IMR-90 (cell line): ENCODE measurements around the gene C1orf167. TPM values are rescaled to one million over a fixed set of nuclear protein-coding genes. Genes with fewer than 3 reads are reported as not detected.

Source experiments
- ATAC-seq: fragments of 200-7000 bp; cut with Tn5 transposase; 2 replicates; pipeline ENCODE4 v1.9.1; 2020; ENCODE audit warnings: low read depth, mild to moderate bottlenecking, moderate library complexity
- BruUV-seq: library from RNA; stranded (reverse); fragments of 400-500 nt; replicated peaks from 2 replicates; lab custom pipeline; 2021; lab: Mats Ljungman, UMichigan
- CTCF ChIA-PET: fragments of 300-600 bp; formaldehyde crosslinking; extraction: SDS; loops from one replicate; lab custom pipeline; 2021; ENCODE audit warnings: antibody characterized with exemption; lab: Yijun Ruan, JAX
- POLR2A ChIA-PET: fragments of 300-600 bp; sonication (Branson Sonifier 250); formaldehyde crosslinking; loops from one replicate; lab custom pipeline; 2022; ENCODE audit warnings: antibody characterized with exemption; ENCODE audit not compliant: unreplicated experiment; lab: Charles Lee
- DNase-seq: peaks from one replicate; pipeline ENCODE4 v3.0.0; 2013
- H2AFZ ChIP-seq: replicated peaks from 2 replicates; pipeline ENCODE3; 2013; ENCODE audit warnings: low read length, mild to moderate bottlenecking; ENCODE audit not compliant: poor library complexity
- H2AK5ac ChIP-seq: 2 replicates; pipeline ENCODE4 v1.6.1; 2013; ENCODE audit warnings: low read depth, low read length, inconsistent platforms
- H2AK9ac ChIP-seq: replicated peaks from 2 replicates; pipeline ENCODE3; 2013; ENCODE audit warnings: mild to moderate bottlenecking, low read depth, low read length, moderate library complexity; ENCODE audit not compliant: poor library complexity
- H2BK120ac ChIP-seq: 2 replicates; pipeline ENCODE4 v1.6.1; 2013; ENCODE audit warnings: low read depth, low read length, inconsistent platforms
- H2BK15ac ChIP-seq: 3 replicates; pipeline ENCODE4 v1.6.1; 2013; ENCODE audit warnings: low read depth, low read length, inconsistent platforms
- H2BK20ac ChIP-seq: 2 replicates; pipeline ENCODE4 v1.6.1; 2013; ENCODE audit warnings: low read depth, mild to moderate bottlenecking, inconsistent platforms, low read length, moderate library complexity
- H2BK5ac ChIP-seq: 2 replicates; pipeline ENCODE4 v1.6.1; 2013; ENCODE audit warnings: mild to moderate bottlenecking, low read depth, low read length, inconsistent platforms; ENCODE audit not compliant: poor library complexity, severe bottlenecking
- H3K14ac ChIP-seq: replicated peaks from 2 replicates; pipeline ENCODE4 v1.6.1; 2013; ENCODE audit warnings: low read depth, low read length, inconsistent platforms
- H3K18ac ChIP-seq: 2 replicates; pipeline ENCODE4 v1.6.1; 2013; ENCODE audit warnings: low read depth, low read length, control low read depth
- H3K23ac ChIP-seq: 2 replicates; pipeline ENCODE4 v1.6.1; 2013; ENCODE audit warnings: low read depth, low read length, inconsistent platforms
- H3K27ac ChIP-seq: 2 replicates; pipeline ENCODE4 v1.5.1; 2013; ENCODE audit warnings: mild to moderate bottlenecking, control low read depth, low read length; ENCODE audit not compliant: insufficient read depth
- H3K27me3 ChIP-seq: 2 replicates; pipeline ENCODE4 v1.6.1; 2013; ENCODE audit warnings: low read length; ENCODE audit not compliant: control insufficient read depth, insufficient read depth
- H3K36me3 ChIP-seq: 2 replicates; pipeline ENCODE4 v1.6.1; 2013; ENCODE audit warnings: low read length, mixed read lengths; ENCODE audit not compliant: control insufficient read depth, insufficient read depth
- H3K4ac ChIP-seq: 2 replicates; pipeline ENCODE4 v1.6.1; 2013; ENCODE audit warnings: low read depth, low read length, inconsistent platforms
- H3K4me1 ChIP-seq: 2 replicates; pipeline ENCODE4 v1.6.1; 2013; ENCODE audit warnings: low read length, mixed read lengths; ENCODE audit not compliant: control insufficient read depth, insufficient read depth
- H3K4me2 ChIP-seq: 2 replicates; pipeline ENCODE4 v1.6.1; 2013; ENCODE audit warnings: low read depth, mild to moderate bottlenecking, control low read depth, low read length, moderate library complexity
- H3K4me3 ChIP-seq: 2 replicates; pipeline ENCODE4 v1.5.1; 2013; ENCODE audit warnings: low read depth, mild to moderate bottlenecking, control low read depth, low read length, moderate library complexity; ENCODE audit not compliant: insufficient read depth
- H3K56ac ChIP-seq: 2 replicates; pipeline ENCODE4 v1.6.1; 2013; ENCODE audit warnings: low read length, inconsistent platforms; ENCODE audit not compliant: insufficient read depth; ENCODE audit errors: extremely low read depth
- H3K79me1 ChIP-seq, 2 experiments: 2 replicates each; pipeline ENCODE4 v1.6.1; 2013; ENCODE audit warnings: low read length in 2 of 2, inconsistent platforms in 1 of 2, low read depth in 1 of 2
- H3K9ac ChIP-seq: 2 replicates; pipeline ENCODE4 v1.6.1; 2013; ENCODE audit warnings: low read depth, low read length, control low read depth
- H3K9me1 ChIP-seq: 2 replicates; pipeline ENCODE4 v1.6.1; 2013; ENCODE audit warnings: low read length, inconsistent platforms; ENCODE audit not compliant: insufficient read depth
- H3K9me3 ChIP-seq: 2 replicates; pipeline ENCODE4 v1.6.1; 2013; ENCODE audit warnings: low read length; ENCODE audit not compliant: control insufficient read depth, insufficient read depth
- H4K20me1 ChIP-seq: 2 replicates; pipeline ENCODE4 v1.6.1; 2013; ENCODE audit warnings: low read length, inconsistent platforms; ENCODE audit not compliant: insufficient read depth
- H4K5ac ChIP-seq: 2 replicates; pipeline ENCODE4 v1.6.1; 2013; ENCODE audit warnings: mild to moderate bottlenecking, low read depth, low read length, control low read depth
- H4K8ac ChIP-seq, 2 experiments: 2 replicates each; pipeline ENCODE4 v1.6.1; 2013; ENCODE audit warnings: low read depth in 2 of 2, low read length in 2 of 2, control low read depth in 1 of 2, inconsistent platforms in 1 of 2
- H4K91ac ChIP-seq: 2 replicates; pipeline ENCODE4 v1.6.1; 2013; ENCODE audit warnings: low read depth, low read length, inconsistent platforms; ENCODE audit not compliant: insufficient read depth
- CEBPB ChIP-seq: IDR thresholded peaks from 2 replicates; pipeline ENCODE4 v1.6.1; 2012; ENCODE audit warnings: low read depth, low read length, improper control_type of control experiment
- FOS ChIP-seq: fragments of 150-350 bp; IDR thresholded peaks from 2 replicates; pipeline ENCODE4 v1.6.1; 2016; ENCODE audit warnings: low read depth, low read length
- MAZ ChIP-seq: IDR thresholded peaks from 2 replicates; pipeline ENCODE4 v1.6.1; 2012; ENCODE audit warnings: low read depth, mild to moderate bottlenecking, low read length, improper control_type of control experiment, moderate library complexity, borderline replicate concordance
- MXI1 ChIP-seq: IDR thresholded peaks from 2 replicates; pipeline ENCODE4 v1.6.1; 2012; ENCODE audit warnings: low read depth, mild to moderate bottlenecking, low read length, moderate library complexity, borderline replicate concordance
- NFE2L2 ChIP-seq: fragments of 150-350 bp; IDR thresholded peaks from 2 replicates; pipeline ENCODE4 v1.6.1; 2016; ENCODE audit warnings: low read depth, mild to moderate bottlenecking, low read length
- POLR2A ChIP-seq: IDR thresholded peaks from 2 replicates; pipeline ENCODE4 v1.6.1; 2012; ENCODE audit warnings: mild to moderate bottlenecking, low read depth, low read length
- RCOR1 ChIP-seq: IDR thresholded peaks from 2 replicates; pipeline ENCODE4 v1.6.1; 2012; ENCODE audit warnings: mild to moderate bottlenecking, low read length, improper control_type of control experiment; ENCODE audit not compliant: insufficient replicate concordance
- RFX5 ChIP-seq: IDR thresholded peaks from 2 replicates; pipeline ENCODE4 v1.8.0; 2012; ENCODE audit warnings: low read depth, mild to moderate bottlenecking, low read length, moderate library complexity
- SMC3 ChIP-seq: fragments of 150-350 bp; IDR thresholded peaks from 2 replicates; pipeline ENCODE4 v1.6.1; 2016; ENCODE audit warnings: low read depth, mild to moderate bottlenecking, antibody characterized with exemption, low read length, moderate library complexity
- USF2 ChIP-seq: fragments of 150-350 bp; IDR thresholded peaks from 2 replicates; pipeline ENCODE4 v1.6.1; 2017; ENCODE audit warnings: mild to moderate bottlenecking, antibody characterized with exemption, low read length, low read depth
- WGBS, 2 experiments: methylation state at CpG; one replicate each; pipeline versions ENCODE4 v1.1.5 to v1.1.7; 2013; ENCODE audit warnings: missing lambda C conversion rate in 2 of 2; ENCODE audit not compliant: insufficient read length in 1 of 2; ENCODE audit errors: extremely low coverage in 2 of 2; 5-methylcytosine and 5-hydroxymethylcytosine counted together
- dilution Hi-C: fragments of 300-500 bp; cut with HindIII; formaldehyde crosslinking; loops from one replicate; pipeline ENCODE4 v1.14.3; 2018; ENCODE audit warnings: low sequenced_read_pairs; ENCODE audit not compliant: unreplicated experiment
- in situ Hi-C: fragments of 300-500 bp; cut with MboI; formaldehyde crosslinking; loops from 3 replicates; pipeline ENCODE4 v1.14.3; 2019; ENCODE audit warnings: low sequenced_read_pairs, inconsistent platforms, mixed read lengths
- intact Hi-C: fragments of 100-400 bp; cut with micrococcal nuclease; formaldehyde crosslinking; loops from 2 replicates; pipeline ENCODE4 v1.10.0; 2022
- polyA plus RNA-seq, 3 experiments: library from polyadenylated mRNA; depleted of rRNA; stranded (reverse); fragments of >200 nt; gene quantifications; 2 replicates each; pipeline ENCODE4 v1.2.3, GENCODE V29; 2012; ENCODE audit warnings: low replicate concordance in 1 of 3
- total RNA-seq: library from RNA; depleted of rRNA; stranded (reverse); fragments of >200 nt; gene quantifications from 2 replicates; pipeline ENCODE4 v1.2.3, GENCODE V29; 2012

The C1orf167 gene
- total and polyA plus RNA-seq, 2 of the 4 experiments (the other 2 are of a cell fraction), result under 0.01 to 0.15 TPM

DNA sequence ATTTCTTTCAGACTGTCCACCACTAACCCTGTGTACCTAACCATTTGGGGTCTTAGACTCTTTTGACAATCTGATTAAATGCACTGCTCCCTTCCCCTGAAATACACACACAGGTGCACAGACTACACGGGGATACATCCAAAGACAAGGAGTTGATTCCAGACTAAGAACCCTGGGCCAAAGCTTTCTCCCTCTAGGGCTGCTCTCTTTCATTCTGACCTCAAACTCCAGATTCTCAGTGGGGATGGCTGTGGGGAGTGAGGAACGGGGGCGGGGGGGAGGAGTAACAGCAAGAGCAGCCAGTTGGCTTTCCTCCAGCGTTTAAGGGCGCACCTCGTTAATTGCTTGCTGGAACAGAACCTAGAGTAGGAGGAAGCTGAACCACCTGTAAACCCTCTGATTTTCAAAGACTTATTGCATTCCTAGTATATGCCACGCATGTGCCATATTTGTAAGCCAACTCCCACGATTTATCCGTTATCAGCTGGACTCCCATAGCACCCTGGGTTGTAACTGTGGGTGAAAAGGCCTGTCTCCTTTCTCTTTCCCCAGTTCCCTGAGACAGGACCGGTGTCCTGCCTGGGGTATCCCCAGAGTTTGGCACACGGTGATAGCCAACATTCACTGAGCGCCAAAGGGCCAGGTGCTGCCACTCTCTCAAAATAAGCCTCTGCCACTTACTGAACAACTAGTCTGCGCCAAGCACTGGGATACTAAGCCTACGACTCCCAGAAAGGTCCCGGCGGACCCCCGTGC, 42.9 kb downstream of the C1orf167 start:
- intact Hi-C loops, result loop anchor here (5.0 kb wide), 1 partner anchor 123 kb away; the partner anchor contains the start of gene MAD2L2
- peaks cover 12 to 69% of the 10 kb centered on the region in 2 experiments; a peak in 3 of 4 replicates for H3K79me1 ChIP-seq
- H3K9me3 ChIP-seq, result no peaks in the 10 kb centered on the region
- in situ Hi-C loops, result no loop called here
- H2AK5ac ChIP-seq, result peak overlapping the region; percentile 59
- H2BK5ac ChIP-seq, result peak overlapping the region; percentile 90
- peak overlapping the region; percentile 45; the same call in 1 of the 2 replicates for H3K56ac ChIP-seq
- H3K9ac ChIP-seq, result peak overlapping the region; percentile 82
- H4K91ac ChIP-seq, result peak overlapping the region; percentile 88
- H2BK120ac ChIP-seq, result peak overlapping the region; percentile 78
- H3K36me3 ChIP-seq, result peaks cover 16% of the 10 kb centered on the region
- H3K9me1 ChIP-seq, result peaks cover 3% of the 10 kb centered on the region; the same call in 1 of the 2 replicates
- peak overlapping the region; percentile 35 for H2BK20ac ChIP-seq
- ChIA-PET CTCF (no interaction called here), POLR2A (no interaction called here)
- H3K4ac ChIP-seq, result peak overlapping the region; percentile 94
- ATAC-seq, result no peak
- no peaks in the 10 kb centered on the region; the same call in 1 of the 2 replicates for H4K20me1 ChIP-seq
- H3K27ac ChIP-seq, result peak overlapping the region; percentile 92
- peak overlapping the region; percentile 98 for H2AFZ ChIP-seq
- peak overlapping the region; percentile 45 for H4K5ac ChIP-seq
- no peaks in the 10 kb centered on the region for H3K27me3 ChIP-seq
- H4K8ac ChIP-seq, result peak overlapping the region; percentile 91 to 92
- H3K23ac ChIP-seq, result peak overlapping the region; percentile 91
- peak; percentile 56 for DNase-seq
- TF ChIP-seq USF2 (no peak), SMC3 (no peak), MXI1 (no peak), MAZ (no peak), NFE2L2 (no peak), FOS (no peak), CEBPB (no peak), POLR2A (no peak), RCOR1 (no peak), RFX5 (no peak)
- WGBS, 2 experiments, result 4% methylated on average over 5 of the region's 17 CpGs; no CpG with 5 or more reads in 1 of the 2 experiments
- H2BK15ac ChIP-seq, result peak overlapping the region; percentile 27; the same call in 2 of the 3 replicates
- dilution Hi-C loops, result no loop called here
- BruUV-seq, result no TSS peak
- H3K4me3 ChIP-seq, result peak overlapping the region; percentile 58
- H3K18ac ChIP-seq, result peak overlapping the region; percentile 43
- H3K4me1 ChIP-seq, result peaks cover 13% of the 10 kb centered on the region
- peak overlapping the region; percentile 93 for H3K4me2 ChIP-seq
- peak overlapping the region; percentile 86 for H3K14ac ChIP-seq
- H2AK9ac ChIP-seq, result peak overlapping the region; percentile 98
